Thyroid gland (tissue), 4 donors: ENCODE measurements around the gene ATXN7L1.

Source experiments
- POLR2A ChIP-seq, 2 donors: fragments of 450-650 bp; IDR thresholded peaks; one replicate each; pipeline ENCODE4 v1.6.1; 2017; ENCODE audit warnings: antibody characterized with exemption in 2 of 2, mild to moderate bottlenecking in 2 of 2, moderate library complexity in 1 of 2
- TF ChIP-seq, protein P1 (sequence below), 6 experiments: fragments of 200-600 bp in 3 of 6; fragments of 450-650 bp in 3 of 6; sonication (generic) in 3 of 6; IDR thresholded peaks; one replicate each; pipeline ENCODE4 v1.5.1; 2016 to 2019; ENCODE audit warnings: antibody characterized with exemption in 6 of 6, mild to moderate bottlenecking in 2 of 6, inconsistent platforms in 1 of 6, moderate library complexity in 1 of 6

DNA sequence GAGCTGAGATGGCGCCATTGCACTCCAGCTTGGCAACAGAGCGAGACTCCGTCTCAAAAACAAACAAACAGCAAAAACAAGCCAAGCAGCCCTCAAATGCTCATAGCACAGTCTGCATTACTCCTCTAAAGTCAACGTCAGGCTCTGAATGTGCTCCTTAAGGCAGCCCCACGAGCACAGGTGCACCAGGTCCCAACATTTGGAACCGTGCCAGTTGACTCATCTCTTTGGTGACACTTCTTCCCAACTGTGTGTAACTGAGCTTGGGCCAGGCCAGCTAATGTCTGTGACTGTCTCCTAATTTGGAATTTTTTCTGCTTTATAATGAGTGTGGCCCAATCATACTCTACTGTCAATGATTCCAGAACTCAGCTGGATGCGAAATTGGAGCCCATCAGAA is 228.8 kb downstream of the ATXN7L1 start:
- TF ChIP-seq, protein P1, sequence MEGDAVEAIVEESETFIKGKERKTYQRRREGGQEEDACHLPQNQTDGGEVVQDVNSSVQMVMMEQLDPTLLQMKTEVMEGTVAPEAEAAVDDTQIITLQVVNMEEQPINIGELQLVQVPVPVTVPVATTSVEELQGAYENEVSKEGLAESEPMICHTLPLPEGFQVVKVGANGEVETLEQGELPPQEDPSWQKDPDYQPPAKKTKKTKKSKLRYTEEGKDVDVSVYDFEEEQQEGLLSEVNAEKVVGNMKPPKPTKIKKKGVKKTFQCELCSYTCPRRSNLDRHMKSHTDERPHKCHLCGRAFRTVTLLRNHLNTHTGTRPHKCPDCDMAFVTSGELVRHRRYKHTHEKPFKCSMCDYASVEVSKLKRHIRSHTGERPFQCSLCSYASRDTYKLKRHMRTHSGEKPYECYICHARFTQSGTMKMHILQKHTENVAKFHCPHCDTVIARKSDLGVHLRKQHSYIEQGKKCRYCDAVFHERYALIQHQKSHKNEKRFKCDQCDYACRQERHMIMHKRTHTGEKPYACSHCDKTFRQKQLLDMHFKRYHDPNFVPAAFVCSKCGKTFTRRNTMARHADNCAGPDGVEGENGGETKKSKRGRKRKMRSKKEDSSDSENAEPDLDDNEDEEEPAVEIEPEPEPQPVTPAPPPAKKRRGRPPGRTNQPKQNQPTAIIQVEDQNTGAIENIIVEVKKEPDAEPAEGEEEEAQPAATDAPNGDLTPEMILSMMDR (IDR thresholded peaks at IDR 0.05), result no peak
- TF ChIP-seq POLR2A (IDR thresholded peaks at IDR 0.05), result no peak
